Right hindlimb (tissue), 1 donor: Measurements from ENCODE around the gene NBL1.

Source experiments
- DNase-seq: peaks from one replicate; pipeline ENCODE4 v3.0.0-alpha.2; 2018

The NBL1 gene

GRCh38 chr1:19706136-19706535 is 62.0 kb downstream of the NBL1 start:
- DNase-seq = no peak
